Inflammatory macrophage (primary cell): ENCODE data around the gene PPP1R3G.

ENCODE experiments used
- DNase-seq, 2 donors: peaks; one replicate each; pipeline ENCODE4 v3.0.0-alpha.2; 2020 to 2022

Gene PPP1R3G

DNA sequence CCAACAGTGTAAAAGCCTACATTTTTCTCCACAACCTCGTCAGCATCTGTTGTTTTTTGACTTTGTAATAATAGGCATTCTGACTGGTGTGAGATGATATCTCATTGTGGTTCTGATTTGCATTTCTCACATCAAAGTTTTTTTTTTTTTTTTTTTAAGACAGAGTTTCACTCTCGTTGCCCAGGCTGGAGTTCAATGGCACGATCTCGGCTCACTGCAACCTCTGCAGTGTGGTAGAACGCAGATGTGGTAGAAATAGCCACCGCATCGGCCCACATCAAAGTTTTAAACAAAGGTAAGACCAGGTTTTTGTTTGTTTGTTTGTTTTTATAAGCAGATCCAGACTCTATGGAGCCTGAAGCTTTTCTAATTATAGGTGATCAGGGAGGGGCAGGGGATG lies 12.7 kb upstream of the PPP1R3G start:
- no peak for DNase-seq

DNA sequence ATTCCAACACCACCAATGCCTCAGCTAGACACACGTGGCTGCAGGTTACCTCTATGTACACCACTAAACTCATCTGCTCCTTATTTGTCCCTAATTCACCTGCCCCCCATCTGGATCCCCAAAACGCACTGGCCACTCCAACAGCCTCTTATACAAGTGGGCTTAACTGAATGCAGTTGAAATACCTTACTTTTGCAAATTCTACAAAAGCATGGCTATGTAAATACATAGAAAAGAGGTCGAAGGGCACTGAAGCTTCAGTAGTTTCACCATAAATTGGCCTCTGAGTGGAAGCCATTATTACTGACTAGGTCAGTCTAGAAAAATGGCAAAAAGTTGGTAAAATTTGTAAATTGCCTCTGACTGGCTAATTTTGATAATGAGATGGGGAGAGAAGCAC lies 11.1 kb upstream of the PPP1R3G start:
- no peak for DNase-seq

DNA sequence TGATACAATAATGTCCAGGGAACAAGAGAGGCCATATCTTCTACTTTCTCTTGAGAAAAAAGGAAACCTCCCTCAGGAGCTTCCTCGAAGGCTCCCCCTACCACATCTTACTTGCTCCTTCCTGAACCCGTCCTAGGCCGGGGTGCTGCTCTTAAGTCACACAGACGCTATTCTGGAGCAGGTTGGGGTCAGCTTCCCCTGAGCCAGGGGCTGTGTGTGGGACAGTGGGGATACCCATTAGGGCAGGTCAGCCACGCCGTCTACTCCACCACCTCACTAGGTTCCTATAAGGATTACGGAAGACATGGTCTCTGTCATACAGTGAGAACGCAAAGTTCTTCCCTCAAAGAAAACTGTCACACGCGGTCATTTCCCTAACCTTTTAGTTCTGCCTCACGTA lies 8.2 kb upstream of the PPP1R3G start:
- no peak for DNase-seq

DNA sequence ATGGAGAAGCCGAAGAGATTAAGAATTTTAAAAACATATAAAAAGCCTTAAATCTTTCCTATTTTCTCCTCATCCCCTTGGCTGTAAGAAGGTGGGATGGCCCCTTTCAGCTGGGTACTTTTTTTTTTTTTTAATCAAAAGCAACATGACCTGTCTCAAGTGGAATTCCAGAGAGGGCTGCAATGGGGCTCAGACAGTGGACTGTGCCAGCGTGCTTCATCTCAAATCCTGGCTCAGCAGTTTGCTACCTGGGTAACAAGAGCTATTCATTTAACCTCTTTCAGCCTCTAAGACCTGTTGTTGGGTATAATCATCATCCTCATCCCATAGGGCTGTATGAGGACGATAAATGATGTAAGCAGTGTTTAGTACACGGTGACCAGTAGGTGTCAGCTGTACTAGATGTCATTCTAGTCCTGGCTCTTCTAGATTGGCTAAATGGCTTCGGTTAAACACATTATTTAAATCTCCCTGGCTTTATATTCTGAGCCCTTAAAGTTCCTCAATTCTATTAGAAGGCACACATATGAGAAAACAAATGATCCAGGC lies 6.9 kb upstream of the PPP1R3G start:
- no peak for DNase-seq

DNA sequence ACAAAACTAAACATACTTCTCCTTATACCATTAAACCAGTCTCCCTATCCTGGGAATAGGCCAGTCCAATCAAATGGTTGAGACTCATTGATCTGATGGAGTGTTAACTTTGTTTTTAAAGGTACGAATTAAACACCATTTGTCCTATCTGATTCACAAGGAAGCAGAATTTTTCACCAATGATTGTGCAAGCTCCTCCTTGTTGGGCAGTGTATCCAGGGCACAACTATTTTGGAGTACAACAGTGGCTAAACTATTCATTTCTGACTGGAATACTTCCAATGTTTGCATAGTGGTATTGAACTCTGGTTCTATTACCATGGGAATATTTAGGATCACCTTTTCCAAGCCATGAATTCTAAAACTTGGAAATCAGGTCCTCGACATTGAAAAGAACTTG lies 5.4 kb upstream of the PPP1R3G start:
- DNase-seq: no peak

DNA sequence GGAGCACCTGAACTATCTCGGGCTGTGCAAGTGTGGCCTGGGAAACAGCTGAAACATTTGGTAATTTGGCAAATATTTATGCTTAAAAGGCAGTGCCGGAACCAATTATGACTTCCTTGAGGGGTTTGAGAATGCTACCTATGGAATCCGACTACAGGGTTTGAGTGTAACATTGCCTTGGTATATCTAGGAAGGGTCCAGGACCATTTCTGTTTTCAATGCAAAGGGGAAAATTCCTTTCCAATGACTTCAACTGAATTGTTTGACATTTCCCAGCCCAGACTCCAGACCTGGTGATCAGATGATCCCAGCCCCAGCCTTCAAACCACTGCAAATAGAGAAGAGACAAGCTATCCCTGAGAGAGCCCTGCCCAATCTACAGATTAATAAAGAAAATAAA lies 4.6 kb upstream of the PPP1R3G start:
- no peak for DNase-seq

DNA sequence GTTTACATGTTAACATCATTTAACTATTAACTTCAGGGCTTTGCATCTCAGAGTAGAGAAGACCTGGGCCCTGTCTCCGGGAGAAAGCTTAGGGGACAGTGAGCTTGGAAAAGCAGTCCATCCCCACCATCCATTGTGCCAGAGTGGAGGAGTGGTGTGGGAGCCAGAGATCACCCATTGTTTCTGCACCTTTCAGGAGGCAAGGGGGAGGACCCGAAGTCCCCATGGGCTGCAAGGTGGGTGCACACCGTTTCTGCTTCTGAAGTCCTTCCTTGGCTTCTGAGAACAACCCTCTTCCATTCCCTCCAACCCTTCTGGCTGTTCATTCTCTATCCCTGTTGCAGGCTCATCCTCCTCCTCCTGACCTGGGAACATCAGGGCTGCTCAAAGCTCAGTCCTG lies 4.0 kb upstream of the PPP1R3G start:
- no peak for DNase-seq

DNA sequence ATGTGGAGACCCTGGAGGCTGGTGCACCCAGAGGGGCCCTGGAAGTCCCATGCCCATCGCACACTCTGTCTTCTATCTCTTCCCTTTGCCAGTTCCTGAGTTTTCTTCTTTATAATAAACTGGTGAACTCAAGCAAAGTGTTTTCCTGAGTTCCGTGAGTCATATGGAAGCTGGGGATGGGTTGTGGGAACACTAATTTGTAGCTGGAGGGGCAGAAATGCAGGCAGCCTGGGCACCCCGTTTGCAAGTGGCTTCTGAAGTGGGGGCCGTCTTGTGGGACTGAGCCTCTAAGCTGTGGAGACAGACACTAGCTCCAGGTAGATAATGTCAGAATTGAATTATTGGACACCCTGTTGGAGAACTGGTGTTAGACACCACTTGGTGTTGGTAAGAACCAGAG lies 3.2 kb upstream of the PPP1R3G start:
- no peak for DNase-seq

DNA sequence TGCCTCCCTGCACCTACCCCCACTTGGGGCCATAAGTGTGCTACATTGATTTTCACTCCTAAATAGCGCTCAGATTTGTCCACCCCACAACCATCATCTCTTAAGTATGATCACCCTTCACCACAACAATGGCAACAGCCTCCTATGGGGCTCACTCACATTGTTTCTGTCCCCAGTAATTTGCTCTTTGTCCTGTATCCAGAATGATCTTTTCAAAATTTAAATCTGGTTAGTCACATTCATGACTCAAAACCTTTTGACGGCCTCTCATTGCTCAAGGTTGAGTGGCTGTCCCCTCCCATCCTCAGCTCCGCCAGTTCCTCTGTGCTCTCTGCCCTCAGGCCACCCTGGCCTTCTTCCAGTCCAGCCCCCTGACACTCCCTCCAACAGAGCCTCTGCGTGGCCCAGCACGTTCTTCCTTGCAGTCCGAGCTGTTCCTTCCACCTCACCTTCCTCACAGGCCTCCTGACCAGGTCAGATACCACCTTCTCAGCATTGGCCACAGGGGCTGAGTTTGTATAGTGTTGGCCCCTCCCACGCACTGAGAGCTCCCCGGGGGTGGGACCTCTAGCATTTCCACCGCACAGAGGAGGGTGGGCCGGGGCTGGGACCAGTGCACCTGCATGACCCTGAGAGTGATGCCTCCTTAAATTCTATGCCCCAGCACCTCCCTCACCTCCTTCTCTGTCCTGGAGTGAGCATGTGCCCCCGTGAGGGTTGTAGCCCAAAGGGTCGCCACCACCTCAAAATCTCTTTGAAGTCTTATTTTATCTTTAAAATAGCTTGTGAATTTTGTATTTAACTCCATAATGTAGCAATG lies 2.4 kb upstream of the PPP1R3G start:
- DNase-seq: peak; percentile 82 to 90

DNA sequence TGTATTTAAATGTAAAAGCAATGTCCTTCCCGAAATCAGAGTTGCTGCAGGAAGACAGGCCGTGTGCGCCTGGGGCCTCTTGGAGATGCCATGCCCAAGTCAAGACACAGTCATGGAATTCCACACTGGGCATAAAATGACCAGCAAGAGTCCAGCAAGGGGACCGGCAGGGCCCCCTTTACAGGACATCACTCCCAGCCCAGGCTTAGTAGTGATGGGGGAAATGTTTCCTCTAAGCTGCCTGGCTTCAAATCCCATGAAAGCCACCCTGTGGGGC lies 1.9 kb upstream of the PPP1R3G start:
- DNase-seq: no peak

DNA sequence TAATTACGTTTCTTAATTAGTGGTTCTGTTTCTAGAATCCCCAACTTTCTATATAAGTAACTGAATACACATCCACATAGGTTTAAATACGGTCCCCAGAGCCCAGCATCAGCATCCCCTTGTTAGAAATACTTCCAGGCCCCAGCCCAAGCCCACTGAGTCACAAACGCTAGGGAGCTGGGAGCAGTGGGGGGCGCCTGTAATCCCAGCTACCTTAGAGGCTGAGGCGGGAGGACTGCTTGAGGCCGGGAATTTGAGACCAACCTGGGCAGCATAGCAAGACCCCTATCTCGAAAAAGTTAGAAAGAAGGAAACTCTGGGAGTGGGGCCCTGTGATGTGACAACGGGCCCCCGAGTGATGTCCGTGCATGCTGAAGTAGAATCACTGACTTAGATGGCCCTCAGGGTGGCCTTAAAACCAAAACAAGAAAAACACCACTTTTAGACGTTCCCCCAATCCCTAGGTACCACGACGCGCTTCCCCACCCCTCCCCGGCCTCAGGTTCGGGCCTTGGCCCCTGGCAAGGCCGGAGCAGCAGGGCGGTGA lies 1.3 kb upstream of the PPP1R3G start:
- DNase-seq: no peak

DNA sequence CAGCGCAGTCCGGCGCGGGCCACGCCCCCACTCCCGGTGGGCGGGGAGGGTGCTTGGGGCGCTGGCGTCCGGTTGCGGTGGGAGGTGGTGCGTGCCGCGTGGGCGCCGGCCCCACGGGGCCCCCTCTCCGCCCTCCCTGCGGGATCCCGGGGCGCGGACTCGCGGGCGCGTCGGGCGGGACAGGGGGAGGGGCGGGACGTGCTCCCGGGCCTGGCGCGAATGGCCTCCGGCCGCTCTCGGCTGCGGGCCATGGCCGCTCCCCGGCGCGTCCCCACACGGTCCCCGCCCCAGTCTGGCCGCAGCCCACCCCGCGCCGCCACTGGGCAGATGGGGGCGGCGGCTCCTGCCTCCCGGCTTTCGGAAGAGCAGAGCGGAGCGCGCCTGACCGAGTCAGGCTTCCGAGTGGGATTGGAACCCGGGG lies 771 bp upstream of the PPP1R3G start:
- no peak for DNase-seq

DNA sequence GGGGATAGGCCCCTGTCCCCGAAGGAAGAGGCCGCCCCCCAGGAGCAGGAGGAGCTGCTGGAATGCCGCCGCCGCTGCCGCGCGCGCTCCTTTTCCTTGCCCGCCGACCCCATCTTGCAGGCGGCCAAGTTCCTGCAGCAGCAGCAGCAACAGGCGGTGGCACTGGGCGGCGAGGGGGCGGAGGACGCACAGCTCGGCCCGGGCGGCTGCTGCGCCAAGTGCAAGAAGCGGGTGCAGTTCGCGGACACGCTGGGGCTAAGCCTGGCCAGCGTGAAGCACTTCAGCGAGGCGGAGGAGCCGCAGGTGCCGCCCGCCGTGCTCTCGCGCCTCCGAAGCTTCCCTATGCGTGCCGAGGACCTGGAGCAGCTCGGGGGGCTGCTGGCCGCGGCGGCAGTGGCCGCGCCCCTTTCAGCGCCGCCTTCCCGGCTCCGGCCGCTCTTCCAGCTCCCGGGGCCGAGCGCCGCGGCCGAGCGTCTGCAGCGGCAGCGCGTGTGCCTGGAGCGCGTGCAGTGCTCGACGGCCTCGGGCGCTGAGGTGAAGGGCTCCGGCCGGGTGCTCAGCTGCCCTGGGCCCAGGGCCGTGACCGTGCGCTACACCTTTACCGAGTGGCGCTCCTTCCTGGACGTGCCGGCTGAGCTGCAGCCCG lies 630 bp downstream of the PPP1R3G start:
- DNase-seq: peak; percentile 16 to 60

DNA sequence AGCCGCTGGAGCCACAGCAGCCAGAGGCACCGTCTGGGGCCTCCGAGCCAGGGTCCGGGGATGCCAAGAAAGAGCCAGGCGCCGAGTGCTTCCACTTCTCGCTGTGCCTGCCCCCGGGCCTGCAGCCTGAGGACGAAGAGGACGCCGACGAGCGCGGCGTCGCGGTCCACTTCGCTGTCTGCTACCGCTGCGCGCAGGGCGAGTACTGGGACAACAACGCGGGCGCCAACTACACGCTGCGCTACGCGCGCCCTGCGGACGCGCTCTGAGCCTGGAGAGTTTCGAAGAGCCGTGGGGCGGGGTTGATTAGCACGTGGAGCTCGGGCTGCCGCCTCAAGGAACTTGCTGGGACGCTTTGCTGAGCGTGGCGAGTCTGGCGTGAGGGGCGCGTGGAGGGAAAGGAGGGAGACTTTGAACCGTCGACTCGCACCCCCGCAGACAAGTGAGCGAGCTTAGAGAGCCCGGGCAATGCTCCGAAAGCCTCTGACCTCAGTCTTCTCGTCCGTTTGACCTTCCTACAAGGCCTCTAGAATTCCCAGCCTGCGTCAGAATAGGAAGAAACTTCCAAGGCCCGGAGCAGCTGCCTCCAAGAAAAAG lies 1.3 kb downstream of the PPP1R3G start:
- peak in 1 of 2 donors; percentile 8 for DNase-seq

DNA sequence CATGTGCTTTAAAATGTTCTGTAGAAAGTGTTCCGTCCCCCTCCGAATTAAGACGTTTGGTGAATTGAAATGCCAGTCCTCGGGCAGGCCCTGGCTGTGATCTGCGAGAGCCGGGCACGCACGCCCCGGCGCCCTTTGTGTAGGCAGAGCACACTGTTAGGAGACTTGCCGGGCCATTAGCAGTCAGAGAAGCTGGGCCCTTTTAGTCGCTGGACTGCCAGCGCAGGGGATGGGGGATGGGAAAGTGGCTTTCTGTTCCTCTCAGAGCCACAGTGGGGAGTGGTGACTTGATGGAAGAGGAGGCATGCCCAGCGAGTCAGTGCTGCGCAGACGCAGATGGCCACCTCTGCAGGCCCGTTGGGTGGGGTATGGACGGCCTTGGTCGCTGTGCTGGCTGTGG lies 2.2 kb downstream of the PPP1R3G start:
- DNase-seq: peak; percentile 77 to 83

DNA sequence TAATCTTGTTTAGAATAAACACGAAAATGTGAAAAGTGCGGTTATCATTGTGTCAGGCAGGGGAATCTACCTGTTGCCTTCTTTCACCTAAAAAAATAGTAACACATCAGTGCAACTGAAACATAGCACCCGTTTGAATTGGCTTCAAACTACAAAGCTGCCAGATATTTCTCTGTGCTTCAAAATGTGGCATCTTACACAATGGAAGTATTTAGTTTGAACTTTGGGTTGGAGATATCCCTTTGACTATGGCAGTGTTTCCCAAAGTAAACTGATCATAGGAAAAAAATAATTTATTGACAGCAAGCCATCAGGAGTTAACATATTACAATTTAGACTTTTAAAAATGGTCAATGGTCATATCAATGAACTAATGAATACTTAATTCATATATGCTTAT lies 3.6 kb downstream of the PPP1R3G start:
- DNase-seq: no peak

DNA sequence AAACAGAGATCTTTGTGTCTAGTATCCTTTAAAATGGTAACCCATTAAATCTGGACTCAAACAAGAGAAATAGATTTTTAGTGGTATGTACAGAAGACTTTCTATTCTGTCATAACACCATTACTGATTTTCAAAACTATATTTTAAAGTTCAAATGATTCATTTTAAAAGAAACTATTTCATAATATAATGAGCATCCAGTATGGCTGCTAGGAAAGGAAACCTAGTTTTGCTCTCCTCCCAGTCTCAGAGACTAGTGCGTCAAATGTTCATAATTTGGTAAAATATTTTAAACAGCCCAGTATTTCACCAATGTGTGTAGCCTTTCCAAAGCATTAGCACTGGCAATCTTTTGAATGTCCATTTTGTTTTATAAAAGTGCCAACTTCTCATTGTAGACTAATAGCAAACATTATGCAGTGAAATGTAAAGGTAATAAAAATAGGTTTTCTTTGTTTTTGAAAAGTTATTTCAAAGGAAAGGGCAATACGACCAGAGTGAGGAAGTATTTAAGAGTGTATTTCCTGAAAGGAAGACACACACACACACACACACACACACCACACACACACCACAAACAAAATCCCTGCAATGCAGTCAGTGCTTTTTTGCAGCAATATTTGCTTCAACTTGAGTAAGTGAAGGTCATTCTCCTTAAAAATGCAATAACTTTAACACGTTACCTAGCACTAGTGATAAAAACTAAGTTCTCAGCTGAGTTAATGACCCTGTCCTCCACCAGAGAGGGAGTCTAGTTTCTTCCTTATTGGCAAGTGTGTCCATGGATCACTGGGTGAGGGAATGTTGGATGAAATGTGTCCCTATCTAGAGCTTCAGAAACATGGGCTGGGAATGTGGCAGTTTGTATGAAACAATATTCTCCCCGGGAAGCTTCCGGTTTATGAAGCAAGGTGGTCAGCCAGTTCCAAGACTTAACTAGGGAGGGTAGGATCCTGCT lies 4.6 kb downstream of the PPP1R3G start:
- DNase-seq: peak; percentile 29 to 30

DNA sequence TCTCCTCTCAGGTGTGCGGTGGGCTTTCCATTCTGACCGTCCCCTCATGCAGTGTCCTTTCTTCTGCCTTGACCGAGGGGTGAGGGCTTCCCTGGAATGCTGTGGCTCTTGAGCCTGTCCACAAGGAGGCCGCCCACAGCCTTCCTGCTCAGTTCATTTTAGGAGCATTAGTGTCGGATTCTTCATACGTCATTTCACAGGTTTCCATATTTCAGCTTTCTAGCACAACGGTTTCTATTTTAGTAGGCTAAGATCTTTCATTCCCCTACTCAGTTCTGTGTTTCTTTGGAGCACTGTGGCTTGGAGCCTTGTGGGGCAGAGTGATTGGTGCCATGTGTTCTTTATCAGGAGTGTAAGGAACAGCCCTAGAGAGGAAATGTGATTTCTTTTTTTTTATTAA lies 5.5 kb downstream of the PPP1R3G start:
- DNase-seq: no peak

DNA sequence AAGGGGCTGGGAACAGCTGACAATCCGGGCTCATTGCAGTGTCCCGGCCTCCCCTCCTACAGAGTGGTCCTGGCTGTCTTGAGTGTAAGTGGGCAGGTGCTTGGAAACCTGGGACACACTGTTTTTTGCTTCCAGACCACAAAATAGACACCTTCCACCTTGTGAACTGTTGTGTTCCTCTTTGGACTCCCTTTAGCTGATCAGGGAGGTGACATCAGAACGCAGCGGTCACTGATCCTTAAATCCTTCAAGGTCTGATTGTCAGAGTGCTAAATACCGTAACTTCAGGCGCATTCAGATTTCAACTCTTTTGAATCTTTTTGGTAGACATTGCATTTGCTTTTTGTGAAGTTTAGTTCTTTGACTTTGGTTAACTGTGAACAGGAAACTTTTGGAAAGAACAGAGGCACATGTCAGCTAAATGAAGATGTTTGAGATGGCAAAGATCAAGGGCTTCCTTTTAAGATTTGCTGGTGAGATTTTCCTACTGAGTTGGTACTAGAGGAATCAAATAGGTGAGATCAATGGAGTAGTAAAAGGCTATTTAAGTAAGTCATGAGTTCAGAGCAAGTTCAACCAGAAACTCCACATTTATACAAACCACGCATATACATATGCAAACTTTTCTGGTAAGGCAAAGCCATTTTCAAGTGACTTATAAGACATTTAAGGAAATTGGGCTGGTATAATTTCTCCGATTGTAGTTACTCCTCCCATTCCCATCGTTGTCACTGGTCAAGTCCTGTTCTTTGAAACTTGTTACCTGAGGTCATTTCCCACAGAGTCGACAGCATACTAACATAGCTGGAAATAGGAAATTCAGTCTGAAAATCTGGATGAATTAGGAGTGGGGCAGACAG lies 6.3 kb downstream of the PPP1R3G start:
- DNase-seq: no peak

DNA sequence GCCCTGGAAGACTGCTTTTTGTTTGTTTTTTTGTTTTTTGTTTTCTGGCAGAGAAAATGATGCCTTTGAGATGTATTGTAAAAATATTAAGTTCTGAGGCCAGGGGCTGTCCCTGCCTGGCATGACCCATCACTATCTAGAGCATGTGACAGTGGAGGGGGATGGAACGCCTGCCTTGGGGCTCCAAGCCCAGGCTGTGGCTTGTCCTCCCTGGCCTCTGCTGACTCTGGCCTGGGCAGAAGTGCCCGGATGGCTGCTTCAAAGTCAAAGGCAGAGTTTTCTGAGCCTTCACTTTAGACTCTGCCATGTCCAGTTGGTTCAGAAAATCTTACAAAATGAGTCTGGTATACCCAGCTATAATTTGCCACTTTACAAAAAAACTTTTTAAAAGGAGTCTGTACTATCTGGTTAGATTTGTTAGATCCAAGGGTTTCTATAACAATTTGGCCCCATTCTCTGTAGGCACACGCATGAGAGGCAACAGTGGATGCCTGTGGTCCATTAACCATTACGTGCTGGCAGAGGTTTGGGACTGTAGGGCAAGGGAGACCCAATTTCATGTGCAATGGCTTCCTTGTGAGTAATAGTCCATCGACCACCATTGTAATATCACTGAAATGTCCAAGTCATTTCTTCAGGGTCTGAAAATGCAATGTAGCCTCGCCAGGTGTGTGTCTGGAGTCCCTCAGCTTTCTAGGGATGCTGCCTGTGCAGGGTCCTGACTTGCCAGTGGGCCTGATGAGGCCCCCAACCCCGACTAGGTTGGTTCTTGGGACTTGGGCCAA lies 8.3 kb downstream of the PPP1R3G start:
- no peak for DNase-seq

DNA sequence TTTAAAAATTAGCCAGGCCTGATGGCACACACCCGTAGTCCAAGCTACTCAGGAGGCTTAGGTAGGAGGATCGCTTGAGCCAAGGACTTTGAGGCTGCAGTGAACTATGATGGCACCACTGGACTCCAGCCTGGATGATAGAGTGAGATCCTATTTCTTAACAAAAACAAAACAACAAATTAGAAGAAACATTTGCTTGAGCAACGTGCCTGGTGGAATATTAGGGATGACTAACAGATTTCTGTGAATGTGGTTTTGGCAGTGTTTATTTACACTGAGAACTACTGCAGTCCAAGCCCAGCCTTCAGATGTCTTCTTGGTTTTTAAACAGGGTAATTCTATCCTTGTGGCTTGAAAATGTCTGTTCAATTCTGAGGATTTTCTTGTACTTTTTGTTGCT lies 9.2 kb downstream of the PPP1R3G start:
- DNase-seq: peak in 1 of 2 donors; percentile 4
